NCI-H2107 treated with DMSO at 0.1 percent for 48 hours (cell line): ENCODE results near the gene COL20A1.
"Not testable (repeated sequence)": the region's sequence is repeated elsewhere in the genome, so short reads cannot be mapped to it uniquely, and the experiment has no call there.

Experiments
- DNase-seq: peaks from one replicate; lab custom pipeline; 2025; ENCODE audit not compliant: unreplicated experiment; lab: John Stamatoyannopoulos, UW

Gene COL20A1

DNA sequence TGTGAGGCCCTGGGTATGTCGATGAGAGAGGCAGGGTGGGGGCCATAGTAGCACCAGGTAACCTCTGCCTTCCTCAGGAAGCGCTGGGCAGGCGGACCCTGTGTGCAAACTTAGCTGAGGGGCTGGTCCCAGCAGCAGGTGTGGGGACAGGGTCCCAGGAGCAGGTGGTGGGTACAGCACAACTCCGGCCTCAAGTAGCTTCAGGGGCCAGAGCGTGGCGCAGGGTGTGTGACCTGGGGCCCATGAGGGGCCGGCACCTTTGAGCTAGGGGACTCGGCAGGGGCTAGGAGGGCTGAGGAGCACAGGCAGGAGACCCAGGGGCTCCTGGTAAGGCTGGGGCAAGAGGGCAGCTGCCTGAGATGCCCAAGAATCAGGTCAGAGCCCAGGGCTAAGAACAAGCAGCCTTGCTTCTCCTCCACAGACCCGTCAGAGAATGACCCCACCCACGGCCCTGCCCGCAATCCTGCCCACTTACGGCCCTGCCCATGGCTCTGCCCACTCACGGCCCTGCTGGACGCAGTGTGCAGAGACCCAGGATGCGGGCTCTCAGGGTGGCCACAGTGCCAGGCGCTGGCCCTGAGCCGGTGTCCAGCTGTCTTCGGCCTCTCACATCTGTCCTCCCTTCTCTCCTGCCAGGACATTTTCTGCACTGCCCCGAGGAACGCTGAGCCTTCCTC, 37.2 kb downstream of the COL20A1 start:
- DNase-seq: no peak

DNA sequence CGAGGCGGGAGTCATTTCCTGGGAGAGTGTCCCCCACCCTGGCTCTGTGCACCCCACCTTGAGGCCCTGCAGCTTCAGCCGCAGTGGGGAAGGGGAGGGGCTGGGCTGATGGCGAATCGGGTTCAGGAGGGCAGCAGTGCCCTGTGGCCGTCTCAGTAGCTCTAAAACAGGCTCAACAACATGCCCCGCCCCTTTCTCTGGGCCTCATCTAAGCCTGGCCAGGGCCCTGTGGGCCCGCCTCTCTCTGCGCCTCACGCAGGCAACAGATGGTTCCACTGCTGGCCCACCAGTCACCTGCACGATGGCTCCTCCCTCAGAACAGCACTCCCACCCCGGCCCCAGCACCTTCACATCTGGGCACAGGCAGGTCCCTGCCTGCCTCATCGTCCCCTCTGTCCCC, 38.0 kb downstream of the COL20A1 start:
- DNase-seq: no peak

DNA sequence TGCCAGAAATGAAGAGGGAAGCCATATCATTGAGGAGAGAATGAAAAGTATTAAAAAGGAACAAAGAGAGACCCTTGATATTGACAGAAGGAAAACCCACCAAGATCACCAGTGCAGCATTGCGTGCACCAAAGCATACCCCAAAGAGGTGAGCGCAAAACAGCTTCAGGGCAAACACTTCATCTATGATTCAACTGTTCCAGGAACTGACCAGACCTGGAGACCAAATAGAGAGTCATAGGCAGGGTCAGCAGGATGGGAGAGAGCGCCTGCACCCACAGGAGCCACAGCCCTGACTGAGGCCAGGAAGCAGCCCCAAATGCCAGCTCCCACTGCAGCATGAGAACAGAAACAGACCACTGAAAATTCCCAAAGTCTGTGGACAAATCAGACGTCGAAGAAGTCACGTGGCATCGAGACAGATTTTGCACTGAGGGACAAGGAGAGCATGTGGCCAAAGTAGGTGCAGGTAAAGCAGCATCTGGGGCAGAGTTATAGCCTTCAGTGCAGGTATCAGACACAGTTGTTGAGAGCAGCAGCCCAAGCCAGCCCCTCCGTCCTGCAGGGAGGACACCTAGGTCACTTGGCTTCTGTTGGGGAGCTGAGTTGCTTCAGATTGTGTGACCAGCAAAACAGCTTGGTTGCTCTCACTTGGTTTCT, 38.9 kb downstream of the COL20A1 start:
- DNase-seq: no peak

DNA sequence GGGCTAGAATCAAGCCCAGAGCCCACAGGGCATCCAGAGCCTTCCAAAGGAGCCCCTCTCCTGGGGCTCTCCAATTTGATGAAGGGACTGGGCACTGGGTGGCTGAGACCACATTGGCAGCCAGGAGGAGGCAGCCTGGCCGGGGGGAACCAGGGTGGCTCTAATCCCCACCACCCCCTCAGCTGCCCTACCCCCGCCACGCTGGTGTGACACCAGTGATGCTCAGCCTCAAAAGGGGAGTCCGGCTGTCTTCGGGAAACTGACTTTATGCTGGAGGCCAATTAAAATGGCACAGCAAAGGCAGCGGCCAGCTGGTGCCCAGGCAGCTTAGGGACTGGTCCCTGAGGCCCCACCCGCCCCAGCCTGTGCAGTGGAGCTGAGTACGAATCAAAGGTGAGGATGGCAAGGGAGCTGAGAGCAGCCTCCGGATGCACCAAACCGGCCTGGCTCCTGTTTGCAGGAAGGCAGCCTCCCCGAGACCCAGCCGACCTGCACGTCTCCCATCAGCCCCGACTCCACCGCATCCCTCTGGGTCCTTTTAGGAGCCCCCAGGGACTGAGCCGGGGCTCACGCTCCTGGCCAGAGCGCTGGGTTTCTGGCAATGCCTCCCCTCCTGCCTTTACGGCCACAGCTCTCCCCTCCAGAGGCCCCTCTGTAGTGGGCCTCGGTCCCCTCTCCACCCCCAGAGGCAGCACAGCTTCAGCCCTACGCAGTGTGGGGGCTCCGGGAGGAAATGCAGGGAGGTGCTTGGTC, 39.7 kb downstream of the COL20A1 start:
- DNase-seq: no peak

DNA sequence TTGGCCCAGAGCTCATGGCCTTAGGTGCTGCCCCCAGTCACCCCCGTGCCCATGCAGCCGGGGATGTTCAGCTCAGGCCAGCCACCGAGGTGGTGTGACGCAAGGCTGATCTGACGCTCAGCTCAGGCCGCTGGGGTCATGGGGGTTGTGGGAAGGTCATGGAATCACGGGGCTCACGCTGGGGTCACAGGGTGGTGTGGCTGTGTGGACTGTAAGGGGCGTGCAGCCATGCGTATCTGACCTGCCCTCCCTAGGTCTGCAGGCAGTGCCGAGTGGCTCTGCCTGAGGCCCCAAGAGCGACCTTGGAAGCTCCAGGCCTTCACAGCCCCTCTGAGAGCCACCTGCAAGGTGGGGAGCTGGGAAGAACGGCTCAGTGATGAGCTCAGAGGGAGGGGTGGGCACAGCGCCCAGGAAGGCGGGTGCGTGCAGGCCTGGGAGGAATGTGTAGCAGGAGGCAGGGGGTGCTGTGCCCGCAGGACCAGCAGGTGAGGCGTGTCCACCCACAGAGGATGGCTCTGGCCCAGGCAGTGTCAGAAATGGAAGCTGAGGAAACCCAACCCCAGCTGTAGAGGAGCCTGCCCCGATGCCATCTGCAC, 40.4 kb downstream of the COL20A1 start:
- no peak for DNase-seq

DNA sequence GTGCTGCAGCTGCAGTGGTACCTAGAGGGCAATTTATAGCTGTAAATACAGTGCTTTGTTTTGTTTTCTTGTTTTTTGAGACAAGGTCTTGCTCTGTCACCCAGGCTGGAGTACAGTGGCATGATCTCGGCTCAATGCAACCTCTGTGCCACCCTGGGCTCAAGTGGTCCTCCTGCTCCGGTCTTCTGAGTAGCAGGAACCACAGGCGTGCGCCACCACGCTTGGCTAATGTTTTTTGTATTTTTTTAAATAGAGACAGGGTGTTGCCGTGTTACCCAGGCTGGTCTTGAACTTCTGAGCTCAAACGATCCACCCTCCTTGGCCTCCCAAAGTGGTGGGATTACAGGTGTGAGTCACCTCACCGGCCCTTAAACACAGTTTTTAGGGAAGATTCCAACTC, 41.4 kb downstream of the COL20A1 start:
- no peak for DNase-seq

DNA sequence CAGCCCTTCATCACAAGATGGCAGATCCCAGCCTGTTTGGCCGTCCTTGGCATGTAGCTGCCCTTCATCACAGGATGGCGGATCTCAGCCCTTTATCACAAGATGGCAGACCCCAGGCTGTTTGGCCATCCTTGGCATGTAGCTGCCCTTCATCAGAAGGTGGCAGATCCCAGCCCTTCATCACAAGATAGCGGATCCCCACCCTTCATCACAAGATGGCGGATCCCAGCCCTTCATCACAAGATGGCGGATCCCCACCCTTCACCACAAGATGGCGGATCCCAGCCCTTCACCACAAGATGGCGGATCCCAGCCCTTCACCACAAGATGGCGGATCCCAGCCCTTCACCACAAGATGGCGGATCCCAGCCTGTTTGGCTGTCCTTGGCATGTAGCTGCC, 42.1 kb downstream of the COL20A1 start:
- not testable (repeated sequence) for DNase-seq

DNA sequence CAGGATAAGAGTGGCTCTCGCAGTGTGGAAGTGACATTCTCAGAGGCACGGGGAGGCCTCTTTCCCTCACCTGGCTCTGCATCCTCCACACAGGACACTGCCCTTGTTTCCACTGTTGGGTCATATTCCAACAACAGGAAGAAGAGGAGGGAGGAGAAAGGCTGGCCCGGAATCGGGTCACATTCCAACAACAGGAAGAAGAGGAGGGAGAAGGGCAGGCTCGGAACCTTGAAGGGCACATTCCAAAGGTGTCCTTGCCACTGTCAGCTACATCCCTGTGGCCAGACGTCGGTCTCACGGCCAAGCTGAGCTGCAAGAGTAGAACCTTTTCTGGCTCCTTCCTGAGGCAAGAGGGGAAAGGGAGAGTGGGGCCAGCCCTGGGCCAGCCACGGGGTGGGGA, 42.7 kb downstream of the COL20A1 start:
- no peak for DNase-seq

DNA sequence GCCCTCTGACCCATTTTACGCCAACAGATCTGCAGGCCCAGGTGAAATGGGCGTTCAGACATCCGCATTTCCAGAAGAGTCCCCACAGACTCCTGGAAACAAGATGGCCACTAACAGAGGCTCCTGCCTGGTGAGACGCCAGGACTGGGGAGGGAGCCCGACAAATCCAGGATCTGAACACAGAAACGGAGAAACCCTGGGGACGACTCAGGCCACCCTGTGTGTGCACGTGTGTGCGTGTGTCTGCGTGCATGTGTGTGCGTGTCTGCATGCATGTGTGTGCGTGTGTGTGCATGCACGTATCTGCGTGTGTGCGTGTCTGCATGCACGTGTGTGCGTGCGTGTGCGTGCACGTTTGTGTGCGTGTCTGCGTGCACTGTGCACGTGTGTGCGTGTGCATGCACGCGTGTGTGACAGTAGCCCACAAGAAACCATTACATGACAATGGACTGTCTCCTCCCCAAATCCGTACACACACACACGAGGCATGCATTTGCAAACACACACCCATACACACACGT, 43.3 kb downstream of the COL20A1 start:
- DNase-seq: no peak

DNA sequence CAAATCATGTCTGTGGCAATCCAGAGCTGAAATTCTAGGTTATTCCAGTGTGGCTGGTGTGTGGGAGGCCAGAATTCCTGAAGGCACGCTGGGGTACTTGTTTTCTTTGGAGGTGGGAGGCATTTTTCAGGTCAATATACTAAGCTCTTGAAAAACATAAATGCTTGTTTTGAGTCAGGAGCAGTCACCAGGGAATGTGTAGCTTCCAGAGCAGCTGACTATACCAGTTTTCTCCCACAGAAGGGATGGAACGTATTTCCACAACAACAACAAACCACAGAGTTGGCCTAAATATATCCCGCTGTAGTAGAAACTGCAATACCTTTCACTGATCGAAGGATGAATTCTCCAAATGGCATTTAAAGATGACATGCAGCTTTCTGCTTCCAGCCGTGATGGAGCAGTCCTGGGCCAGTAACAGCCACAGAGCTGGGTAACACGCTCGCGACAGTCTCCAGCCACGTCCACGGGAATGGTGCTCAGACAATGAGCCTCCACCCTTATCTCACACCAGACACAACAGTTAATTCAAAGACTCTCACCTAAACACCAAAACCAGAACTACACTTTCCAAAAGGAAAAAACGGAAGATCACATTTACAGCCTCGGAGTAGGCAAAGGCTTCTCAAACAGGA, 44.9 kb downstream of the COL20A1 start:
- DNase-seq: no peak

DNA sequence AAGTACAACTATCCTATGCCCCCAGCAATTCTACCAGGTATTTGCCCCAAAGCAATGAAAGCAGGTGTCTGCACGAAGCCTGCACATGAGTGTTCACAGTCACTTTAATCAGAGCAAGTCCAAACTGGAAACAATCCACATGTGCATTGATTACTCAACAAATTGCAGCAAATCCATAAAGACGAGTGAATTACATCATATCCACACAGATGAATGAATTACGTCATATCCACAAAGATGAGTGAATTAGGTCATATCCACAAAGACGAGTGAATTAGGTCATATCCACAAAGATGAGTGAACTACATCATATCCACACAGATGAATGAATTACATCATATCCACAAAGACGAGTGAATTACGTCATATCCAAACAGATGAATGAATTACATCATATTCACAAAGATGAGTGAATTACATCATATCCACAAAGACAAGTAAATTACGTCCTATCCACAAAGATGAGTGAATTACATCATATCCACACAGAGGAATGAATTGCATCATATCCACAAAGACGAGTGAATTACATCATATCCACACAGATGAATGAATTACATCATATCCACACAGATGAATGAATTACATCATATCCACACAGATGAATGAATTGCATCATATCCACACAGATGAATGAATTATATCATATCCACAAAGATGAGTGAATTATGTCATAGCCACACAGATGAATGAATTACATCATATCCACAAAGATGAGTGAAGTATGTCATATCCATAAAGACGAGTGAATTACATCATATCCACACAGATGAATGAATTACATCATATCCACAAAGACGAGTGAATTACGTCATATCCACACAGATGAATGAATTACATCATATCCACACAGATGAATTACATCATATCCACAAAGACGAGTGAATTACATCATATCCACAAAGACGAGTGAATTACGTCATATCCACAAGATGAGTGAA, 46.4 kb downstream of the COL20A1 start:
- DNase-seq: not testable (repeated sequence)

DNA sequence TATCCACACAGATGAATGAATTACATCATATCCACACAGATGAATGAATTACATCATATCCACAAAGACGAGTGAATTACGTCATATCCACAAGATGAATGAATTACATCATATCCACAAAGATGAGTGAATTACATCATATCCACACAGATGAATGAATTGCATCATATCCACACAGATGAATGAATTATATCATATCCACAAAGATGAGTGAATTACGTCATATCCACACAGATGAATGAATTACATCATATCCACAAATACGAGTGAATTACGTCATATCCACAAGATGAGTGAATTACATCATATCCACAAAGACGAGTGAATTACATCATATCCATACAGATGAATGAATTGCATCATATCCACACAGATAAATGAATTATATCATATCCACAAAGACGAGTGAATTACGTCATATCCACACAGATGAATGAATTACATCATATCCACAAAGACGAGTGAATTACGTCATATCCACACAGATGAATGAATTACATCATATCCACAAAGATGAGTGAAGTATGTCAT, 47.2 kb downstream of the COL20A1 start:
- not testable (repeated sequence) for DNase-seq

DNA sequence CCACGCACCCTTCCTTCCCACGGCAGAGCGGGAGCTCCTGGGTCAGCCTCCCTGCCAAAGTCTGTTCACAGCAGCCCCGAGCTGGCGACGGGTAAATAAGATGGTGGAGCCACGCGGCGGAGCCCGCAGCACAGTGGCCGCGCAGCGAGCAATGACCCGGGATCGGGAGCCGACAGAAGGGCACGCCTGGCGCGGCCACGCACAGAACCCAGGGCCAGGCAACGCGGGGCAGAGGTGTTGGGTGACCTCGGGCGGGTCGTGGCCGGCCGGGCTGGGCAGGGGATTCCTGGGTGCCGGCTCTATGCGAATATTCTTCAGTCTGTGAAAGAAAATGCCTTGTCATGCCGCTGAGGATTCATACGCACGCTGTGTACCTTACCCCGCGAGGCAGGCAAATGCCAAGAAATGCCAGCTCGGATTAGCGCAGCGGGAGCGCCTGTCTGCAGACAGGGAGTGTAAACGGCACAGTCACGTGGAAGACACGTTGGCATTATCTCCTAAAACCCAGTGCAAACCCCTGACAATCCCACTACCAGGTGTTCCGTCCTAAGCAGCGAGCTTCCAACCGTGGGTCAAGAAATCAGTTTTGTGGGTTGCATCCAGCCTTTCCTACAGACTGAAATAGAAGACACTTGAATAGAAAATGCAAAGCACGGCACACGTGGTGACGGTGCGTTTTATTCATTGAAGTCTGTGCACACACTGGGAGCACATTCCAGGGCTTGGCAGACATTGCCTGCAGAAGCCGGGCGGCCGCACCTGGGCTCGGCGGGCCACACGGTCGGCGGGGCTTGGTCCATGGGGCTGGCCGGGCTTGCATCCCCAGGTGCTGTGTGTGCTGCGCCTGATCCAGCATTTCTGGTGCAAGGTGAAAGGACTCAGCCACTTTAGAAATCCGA, 49.8 kb downstream of the COL20A1 start:
- DNase-seq: no peak

DNA sequence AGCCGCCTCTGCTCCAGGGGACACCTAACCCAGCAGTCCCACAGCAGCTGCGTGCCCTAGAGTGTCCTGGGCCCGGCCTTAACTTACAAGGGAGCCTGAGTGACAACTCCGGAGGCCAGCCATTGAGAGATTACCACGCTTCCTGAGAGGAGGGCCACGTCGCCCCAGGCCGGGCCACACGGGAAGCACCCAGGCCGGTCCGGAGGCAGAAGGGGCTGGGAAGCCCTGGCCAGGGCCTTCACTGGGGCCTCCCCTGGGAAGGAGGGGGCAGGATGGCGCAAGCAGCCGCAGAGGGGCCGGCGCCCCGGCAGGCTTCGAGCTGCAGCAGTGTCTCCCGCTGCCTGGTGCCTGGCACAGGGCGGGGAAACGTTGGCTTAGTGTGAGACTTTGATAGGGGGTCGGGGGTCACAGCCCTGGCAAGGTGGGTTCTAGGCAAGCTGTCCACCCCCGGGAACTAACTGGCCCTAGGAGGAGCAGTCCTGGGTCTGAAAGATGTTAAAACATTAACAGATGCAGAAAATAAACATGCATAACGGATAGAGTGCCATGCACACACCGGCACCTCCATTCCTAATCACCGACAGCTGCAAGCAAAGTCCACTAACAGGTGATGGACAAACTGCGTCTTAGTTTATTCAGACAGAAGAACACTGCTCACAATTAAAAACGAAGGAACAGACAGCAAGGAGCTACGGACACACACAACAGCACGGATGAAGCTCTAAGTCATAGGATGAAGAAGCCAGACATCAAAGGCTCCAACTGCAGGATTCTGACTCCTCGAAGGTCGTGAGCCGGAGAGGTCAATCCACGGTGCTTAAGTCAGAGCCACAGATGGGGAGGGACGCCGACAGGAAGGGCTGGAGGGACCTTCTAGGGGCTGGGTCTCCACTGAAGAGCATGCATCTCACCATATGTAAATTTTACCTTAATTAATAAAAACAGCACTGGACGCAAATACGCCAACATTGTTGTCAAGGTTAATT, 50.8 kb downstream of the COL20A1 start:
- DNase-seq: no peak

DNA sequence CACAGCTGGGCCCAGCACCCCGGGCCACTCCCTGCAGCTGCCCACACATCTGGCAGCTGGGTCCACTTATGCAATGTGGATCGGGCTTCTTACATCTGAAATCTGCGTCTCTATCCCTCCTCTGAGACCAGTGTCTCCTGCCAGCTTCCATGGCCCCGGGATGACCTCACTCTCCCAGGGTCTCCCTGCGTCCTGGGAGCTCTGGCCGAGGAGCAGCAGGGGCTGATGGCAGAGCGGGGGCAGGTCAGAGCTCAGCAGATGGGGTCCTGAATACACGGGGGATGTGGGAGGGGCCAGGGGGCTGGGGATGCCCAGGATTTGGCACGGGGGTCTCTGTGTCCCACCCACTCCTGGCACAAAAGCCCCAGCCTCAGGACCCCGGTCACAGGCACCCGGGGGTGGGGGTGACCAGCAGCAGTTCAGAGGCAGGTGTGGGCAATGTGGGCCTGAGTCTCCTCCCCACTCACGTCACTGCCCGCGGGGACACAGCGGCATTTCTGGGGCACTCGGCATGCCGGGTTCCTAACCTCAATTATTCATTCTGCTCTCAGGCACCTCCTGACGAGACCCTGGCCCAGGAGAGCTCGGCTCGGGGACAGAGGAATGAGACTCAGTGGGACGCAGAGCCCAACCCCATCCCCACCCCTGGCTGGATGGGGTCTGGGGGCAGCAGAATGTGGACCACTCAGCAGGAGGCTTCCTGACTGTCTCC, 51.8 kb downstream of the COL20A1 start:
- DNase-seq: no peak

DNA sequence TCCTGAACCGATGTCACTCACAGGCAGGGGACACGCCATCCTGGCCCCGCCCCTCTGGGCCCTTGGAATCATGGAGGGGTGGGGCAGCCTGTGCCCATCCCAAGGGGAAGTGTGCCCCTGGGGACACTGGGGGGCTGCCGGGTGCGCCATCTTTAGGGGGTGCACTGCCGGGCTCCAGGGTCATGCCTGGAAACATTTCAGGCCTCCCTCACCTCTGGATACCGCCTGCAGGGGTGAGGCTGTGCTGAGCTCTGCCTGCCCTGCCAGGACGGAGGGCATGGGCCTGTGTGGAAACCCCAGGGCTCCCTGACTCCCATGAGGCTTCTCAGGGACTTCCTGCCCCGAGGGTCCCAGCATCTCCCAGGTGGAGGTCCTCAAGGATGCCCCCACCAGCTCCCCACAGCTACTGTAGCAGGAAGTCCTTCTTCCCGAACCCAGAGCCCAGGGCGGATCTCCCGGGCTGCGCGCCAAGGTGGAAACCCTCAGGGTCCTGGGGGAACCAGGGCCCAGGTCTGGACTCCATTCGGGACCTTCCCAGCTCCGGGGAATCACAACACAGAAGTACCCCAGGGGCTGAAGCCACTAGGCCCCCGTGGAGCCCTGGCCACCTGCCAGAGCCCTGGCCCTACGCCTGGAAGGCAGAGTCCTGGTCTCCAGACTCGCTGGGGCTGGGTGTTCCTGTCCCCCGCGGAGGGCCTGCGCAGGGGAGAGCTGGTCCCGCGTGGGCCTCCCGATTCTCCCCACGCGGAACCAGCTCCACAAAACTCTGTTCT, 52.5 kb downstream of the COL20A1 start:
- DNase-seq: no peak
